Liver (tissue), 3 donors: ENCODE data around the gene CFAP251.

Experiments used
- CTCF ChIP-seq: fragments of 150-350 bp; IDR thresholded peaks from 2 replicates; pipeline ENCODE4 v1.5.1; 2017; ENCODE audit warnings: improper control_type of control experiment, low read depth, low read length; ENCODE audit not compliant: missing input control
- NR2F2 ChIP-seq: IDR thresholded peaks from 2 replicates; pipeline ENCODE4 v1.6.1; 2016; ENCODE audit warnings: antibody characterized with exemption
- RXRA ChIP-seq, 2 donors: IDR thresholded peaks; 2 replicates each; pipeline ENCODE4 v1.6.1; 2017 to 2018; ENCODE audit warnings: antibody characterized with exemption in 2 of 2, mild to moderate bottlenecking in 1 of 2
- YY1 ChIP-seq: IDR thresholded peaks from 2 replicates; pipeline ENCODE4 v1.6.1; 2016; ENCODE audit warnings: antibody characterized with exemption, mild to moderate bottlenecking
- ZBTB33 ChIP-seq: IDR thresholded peaks from 2 replicates; pipeline ENCODE4 v1.6.1; 2016; ENCODE audit warnings: antibody characterized with exemption
- donor health status: healthy.
- donor health status: healthy.

DNA sequence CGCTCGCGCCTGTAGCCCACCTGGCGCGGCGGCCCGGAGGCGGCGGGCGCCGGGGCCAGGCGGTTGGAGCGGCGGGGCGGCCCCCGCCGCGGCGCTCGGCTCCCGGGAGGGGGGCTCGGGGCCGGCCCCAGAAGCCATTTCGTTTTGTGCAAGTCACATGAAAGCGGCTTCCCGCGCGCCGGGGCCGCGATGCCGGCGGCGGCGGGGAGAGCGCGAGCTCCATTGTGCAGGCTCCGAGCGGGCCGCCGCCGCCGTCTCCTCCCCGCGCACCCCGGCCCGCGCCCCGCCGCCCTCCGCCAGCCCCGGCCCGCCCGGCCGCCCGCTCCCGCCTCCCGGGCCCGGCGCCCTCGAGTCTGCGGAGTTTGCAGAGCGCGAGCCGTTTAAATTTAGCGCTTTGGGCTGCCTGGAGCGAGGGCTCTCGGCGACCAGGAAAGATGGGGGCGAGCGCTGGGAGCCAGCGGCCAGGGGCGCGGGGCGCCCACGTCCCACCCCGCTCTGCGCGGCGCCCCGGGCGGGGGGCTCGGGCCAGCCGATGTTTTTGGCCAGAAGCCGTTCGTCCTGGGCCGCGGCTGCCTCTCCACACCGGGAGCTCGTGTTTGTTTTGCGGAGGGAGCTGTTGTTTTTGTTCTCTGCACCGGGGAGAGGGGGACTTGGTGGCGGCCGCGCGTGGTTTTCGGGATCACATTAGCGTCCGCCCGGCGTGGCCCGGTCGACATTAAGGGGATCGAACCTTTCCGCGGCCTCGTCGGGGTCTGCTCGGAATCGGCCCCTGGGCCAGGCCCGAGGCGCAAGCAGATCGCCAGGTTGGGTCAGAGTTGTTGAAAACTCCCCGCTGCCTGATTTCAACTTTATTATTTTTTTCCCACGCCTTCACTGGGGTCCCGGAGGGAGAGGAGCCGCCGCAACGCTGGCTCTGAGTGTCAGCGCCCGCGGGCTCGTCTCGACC is 104.3 kb downstream of the CFAP251 start:
- TF ChIP-seq CTCF (no peak), ZBTB33 (no peak), NR2F2 (no peak), YY1 (no peak), RXRA (IDR thresholded peaks at IDR 0.05) (no peak)
